ENCODE data around the gene JHY.

DNA sequence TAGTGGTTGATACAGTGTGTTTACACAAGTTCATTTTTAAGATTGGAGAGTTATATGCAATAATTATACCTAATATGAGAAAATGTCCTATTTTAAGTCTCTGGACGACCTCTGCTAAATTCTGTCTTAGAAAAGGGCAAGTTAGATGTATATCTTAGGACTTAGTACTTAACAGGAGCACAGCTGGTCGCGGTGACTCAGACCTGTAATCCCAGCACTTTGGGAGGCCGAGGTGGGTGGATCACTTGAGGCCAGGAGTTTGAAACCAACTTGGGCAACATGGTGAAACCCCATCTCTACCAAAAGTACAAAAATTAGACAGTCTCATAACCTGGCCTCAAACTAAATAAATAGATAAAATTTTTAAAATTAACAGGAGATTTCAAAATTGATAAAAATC, 71.9 kb downstream of the JHY start:
- no peak for TF ChIP-seq TARDBP (IDR thresholded peaks at IDR 0.05)
- no peak for TF ChIP-seq ELF4 (IDR thresholded peaks at IDR 0.05)
- TF ChIP-seq FOXA1 (IDR thresholded peaks at IDR 0.05): no peak
- no peak for TF ChIP-seq SP1 (IDR thresholded peaks at IDR 0.05)
- TF ChIP-seq CTBP1 (IDR thresholded peaks at IDR 0.05; ENCODE audit: borderline replicate concordance): no peak
- TF ChIP-seq BHLHE40 (IDR thresholded peaks at IDR 0.05; ENCODE audit: borderline replicate concordance): no peak
- no peak for TF ChIP-seq SUZ12 (IDR thresholded peaks at IDR 0.05)
- no peak for TF ChIP-seq NFRKB (IDR thresholded peaks at IDR 0.05)
- TF ChIP-seq ARNT (IDR thresholded peaks at IDR 0.05): no peak
- no peak for TF ChIP-seq FOXM1 (IDR thresholded peaks at IDR 0.05; ENCODE audit: borderline replicate concordance)
- TF ChIP-seq LEF1 (IDR thresholded peaks at IDR 0.05; ENCODE audit: borderline replicate concordance): no peak
- TF ChIP-seq FOXK2 (IDR thresholded peaks at IDR 0.05): no peak
- TF ChIP-seq ZNF384 (IDR thresholded peaks at IDR 0.05): no peak
- TF ChIP-seq L3MBTL2 (conservative IDR thresholded peaks at IDR 0.05): no peak

Measured in HEK293T (cell line).